ENCODE measurements around the gene HLF. TPM values are rescaled to one million over a fixed set of nuclear protein-coding genes. Genes with fewer than 3 reads are reported as not detected.

The HLF gene
- total RNA-seq, 1 donor from 2014 or later, result 0.25 TPM

DNA sequence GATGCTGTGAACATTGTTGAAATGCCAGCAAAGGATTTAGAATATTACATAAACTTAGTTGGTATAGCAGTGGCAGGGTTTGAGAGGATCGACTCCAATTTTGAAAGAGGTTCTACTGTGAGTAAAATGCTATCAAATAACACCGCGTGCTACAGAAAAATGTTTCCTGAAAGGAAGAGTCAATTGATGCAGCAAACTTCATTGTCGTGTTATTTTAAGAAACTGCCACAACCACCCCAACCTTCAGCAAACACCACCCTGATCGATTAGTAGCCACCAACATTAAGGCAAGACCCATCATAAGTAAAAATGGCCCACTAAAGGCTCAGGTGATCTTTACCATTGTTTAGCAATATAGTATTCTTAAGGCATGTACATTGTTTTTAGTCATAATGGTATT, 27.3 kb downstream of the HLF start:
- TF ChIP-seq CTCF (IDR thresholded peaks at IDR 0.05; ENCODE audit: insufficient read depth, low read length, poor library complexity, severe bottlenecking), result no peak
- Histone ChIP-seq H3K27me3 (ENCODE audit: control insufficient read depth, insufficient read depth, low read length) (no peaks in the 10 kb centered on the region), H3K4me3 (ENCODE audit: low read depth, low read length) (no peak overlapping the region), H3K36me3 (ENCODE audit: control insufficient read depth, insufficient read depth, low read length) (no peaks in the 10 kb centered on the region)
- no peak for DNase-seq (ENCODE audit: low read depth)

- Histone ChIP-seq H3K36me3 (ENCODE audit: control insufficient read depth, insufficient read depth, low read length) (no peaks in the 10 kb centered on the region), H3K27me3 (ENCODE audit: control insufficient read depth, insufficient read depth, low read length) (no peaks in the 10 kb centered on the region), H3K4me3 (ENCODE audit: low read depth, low read length) (no peak overlapping the region)
- DNase-seq (ENCODE audit: low read depth), result no peak
- no peak for TF ChIP-seq CTCF (IDR thresholded peaks at IDR 0.05; ENCODE audit: insufficient read depth, low read length, poor library complexity, severe bottlenecking)
These were observed 29.4 kb downstream of the HLF start for GRCh38 chr17:55294042-55294751.

DNA sequence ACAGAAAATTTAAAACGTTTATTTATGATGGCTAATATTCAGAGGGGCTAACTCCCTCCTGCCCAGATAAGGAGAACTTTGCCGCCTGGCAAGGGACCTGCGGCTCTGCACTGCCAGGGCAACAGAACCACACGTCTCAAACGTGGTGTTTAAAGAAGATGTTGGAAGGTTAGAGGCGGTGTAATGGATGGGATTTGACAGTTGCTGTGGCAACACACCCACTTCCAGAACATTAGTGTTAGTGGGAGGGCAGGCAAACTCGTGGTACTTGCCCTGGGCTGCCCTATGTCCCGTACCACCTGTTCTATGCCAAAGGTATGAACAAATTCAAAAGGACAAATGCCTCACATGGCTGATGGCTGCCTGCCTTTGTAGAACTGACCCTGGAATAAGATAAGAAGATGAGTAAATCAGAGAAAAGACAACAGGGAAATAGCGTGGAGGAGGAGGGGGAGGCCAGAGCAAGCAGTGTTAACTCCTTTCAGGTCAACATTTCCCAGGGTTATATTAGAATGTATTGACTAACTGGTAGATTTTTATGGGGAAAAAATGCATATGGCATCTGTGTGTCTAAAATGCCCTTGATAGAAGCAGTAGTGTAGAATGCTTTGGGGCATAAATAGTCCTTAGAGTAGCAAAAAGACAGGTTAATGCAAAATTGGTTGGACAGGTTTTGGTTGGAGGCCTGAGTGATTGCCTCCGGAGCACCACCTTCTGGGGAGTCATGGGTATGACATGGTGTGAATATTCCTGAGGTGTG, 30.8 kb downstream of the HLF start:
- DNase-seq (ENCODE audit: low read depth), result peak; percentile 31
- TF ChIP-seq CTCF (IDR thresholded peaks at IDR 0.05; ENCODE audit: insufficient read depth, low read length, poor library complexity, severe bottlenecking), result peak; percentile 89
- H3K4me3 ChIP-seq (ENCODE audit: low read depth, low read length), result no peak overlapping the region
- no peaks in the 10 kb centered on the region for H3K27me3 ChIP-seq (ENCODE audit: control insufficient read depth, insufficient read depth, low read length)
- no peaks in the 10 kb centered on the region for H3K36me3 ChIP-seq (ENCODE audit: control insufficient read depth, insufficient read depth, low read length)

GRCh38 chr17:55296171-55296695, 31.5 kb downstream of the HLF start:
- TF ChIP-seq CTCF (IDR thresholded peaks at IDR 0.05; ENCODE audit: insufficient read depth, low read length, poor library complexity, severe bottlenecking), result no peak
- H3K4me3 ChIP-seq (ENCODE audit: low read depth, low read length), result no peak overlapping the region
- DNase-seq (ENCODE audit: low read depth), result no peak

GRCh38 chr17:55296699-55297098, 31.9 kb downstream of the HLF start:
- no peak for DNase-seq (ENCODE audit: low read depth)
- no peak for TF ChIP-seq CTCF (IDR thresholded peaks at IDR 0.05; ENCODE audit: insufficient read depth, low read length, poor library complexity, severe bottlenecking)
- Histone ChIP-seq H3K36me3 (ENCODE audit: control insufficient read depth, insufficient read depth, low read length) (no peaks in the 10 kb centered on the region), H3K4me3 (ENCODE audit: low read depth, low read length) (no peak overlapping the region), H3K27me3 (ENCODE audit: control insufficient read depth, insufficient read depth, low read length) (no peaks in the 10 kb centered on the region)

More at GRCh38 chr17:55296171-55296695, 31.5 kb downstream of the HLF start:
- H3K27me3 ChIP-seq (ENCODE audit: control insufficient read depth, insufficient read depth, low read length), result no peaks in the 10 kb centered on the region
- no peaks in the 10 kb centered on the region for H3K36me3 ChIP-seq (ENCODE audit: control insufficient read depth, insufficient read depth, low read length)
